22Rv1 (cell line): Measurements from ENCODE around the gene PADI2.
"Not testable (repeated sequence)": the region's sequence is repeated elsewhere in the genome, so short reads cannot be mapped to it uniquely, and the experiment has no call there.

Experiments used
- H3K27ac ChIP-seq: fragments of 450-650 bp; 2 replicates; pipeline ENCODE4 v1.5.1; 2017
- CTCF ChIP-seq: fragments of 450-650 bp; IDR thresholded peaks from 2 replicates; pipeline ENCODE4 v1.5.1; 2017; ENCODE audit warnings: mild to moderate bottlenecking
- ZFX ChIP-seq: fragments of 450-650 bp; IDR thresholded peaks from 2 replicates; pipeline ENCODE4 v1.6.1; 2017; ENCODE audit warnings: antibody characterized with exemption, borderline replicate concordance

The PADI2 gene

GRCh38 chr1:17070163-17070525 is 49.1 kb downstream of the PADI2 start:
- TF ChIP-seq ZFX (no peak), CTCF (no peak)
- H3K27ac ChIP-seq = no peak overlapping the region

- TF ChIP-seq ZFX = no peak
- H3K27ac ChIP-seq = no peak overlapping the region
Observed at GRCh38 chr1:17069452-17070162, 49.6 kb downstream of the PADI2 start.

- TF ChIP-seq ZFX (no peak), CTCF (no peak)
Observed at GRCh38 chr1:17068789-17069188, 50.5 kb downstream of the PADI2 start.

GRCh38 chr1:17067465-17068240 is 51.6 kb downstream of the PADI2 start:
- TF ChIP-seq CTCF = no peak
- no peak overlapping the region for H3K27ac ChIP-seq

More at GRCh38 chr1:17068789-17069188, 50.5 kb downstream of the PADI2 start:
- no peak overlapping the region for H3K27ac ChIP-seq

GRCh38 chr1:17067069-17067426 is 52.2 kb downstream of the PADI2 start:
- TF ChIP-seq CTCF (no peak), ZFX (no peak)
- H3K27ac ChIP-seq = no peak overlapping the region

GRCh38 chr1:17066361-17067068 is 52.7 kb downstream of the PADI2 start:
- TF ChIP-seq CTCF (no peak), ZFX (no peak)
- no peak overlapping the region for H3K27ac ChIP-seq

- TF ChIP-seq CTCF (no peak), ZFX (no peak)
- no peak overlapping the region for H3K27ac ChIP-seq
Observed at GRCh38 chr1:17065666-17066065, 53.6 kb downstream of the PADI2 start.

- not testable (repeated sequence) for H3K27ac ChIP-seq
Observed at GRCh38 chr1:17062751-17063150, 56.5 kb downstream of the PADI2 start.
